GM19328 (cell line): ENCODE data around the gene RBM33.

ENCODE experiments used
- ATAC-seq: cut with Tn5 transposase; IDR thresholded peaks from one replicate; pipeline ENCODE4 v1.9.1; 2021; ENCODE audit warnings: mild to moderate bottlenecking, moderate library complexity; ENCODE audit not compliant: unreplicated experiment

Gene RBM33

GRCh38 chr7:155744971-155745683 is 100.7 kb downstream of the RBM33 start:
- ATAC-seq: no peak

GRCh38 chr7:155745737-155746136 is 101.3 kb downstream of the RBM33 start:
- no peak for ATAC-seq

- no peak for ATAC-seq
Observed at GRCh38 chr7:155746188-155746587, 101.7 kb downstream of the RBM33 start.

- ATAC-seq: no peak
Observed at GRCh38 chr7:155747209-155747608, 102.7 kb downstream of the RBM33 start.

- no peak for ATAC-seq
Observed at GRCh38 chr7:155749578-155749977, 105.1 kb downstream of the RBM33 start.

GRCh38 chr7:155750255-155751125 is 106.0 kb downstream of the RBM33 start:
- no peak for ATAC-seq

- no peak for ATAC-seq
Observed at GRCh38 chr7:155751409-155751808, 106.9 kb downstream of the RBM33 start.

- peak; percentile 54 for ATAC-seq
Observed at GRCh38 chr7:155752756-155753445, 108.4 kb downstream of the RBM33 start.

GRCh38 chr7:155753446-155753965 is 109.0 kb downstream of the RBM33 start:
- ATAC-seq: no peak

- no peak for ATAC-seq
Observed at GRCh38 chr7:155754165-155754564, 109.7 kb downstream of the RBM33 start.

- no peak for ATAC-seq
Observed at GRCh38 chr7:155755026-155755425, 110.6 kb downstream of the RBM33 start.

- ATAC-seq: no peak
Observed at GRCh38 chr7:155756322-155756721, 111.9 kb downstream of the RBM33 start.

- no peak for ATAC-seq
Observed at GRCh38 chr7:155758348-155758747, 113.9 kb downstream of the RBM33 start.

GRCh38 chr7:155759740-155760430 is 115.4 kb downstream of the RBM33 start:
- no peak for ATAC-seq

- ATAC-seq: no peak
Observed at GRCh38 chr7:155761162-155761561, 116.7 kb downstream of the RBM33 start.

GRCh38 chr7:155762036-155762435 is 117.6 kb downstream of the RBM33 start:
- ATAC-seq: no peak

- ATAC-seq: no peak
Observed at GRCh38 chr7:155762655-155763054, 118.2 kb downstream of the RBM33 start.

GRCh38 chr7:155763122-155763521 is 118.7 kb downstream of the RBM33 start:
- no peak for ATAC-seq

- peak; percentile 48 for ATAC-seq
Observed at GRCh38 chr7:155763691-155764437, 119.4 kb downstream of the RBM33 start.

- peak; percentile 17 for ATAC-seq
Observed at GRCh38 chr7:155764438-155764793, 120.0 kb downstream of the RBM33 start.
